ENCODE data around the gene WASF3.

The WASF3 gene

GRCh38 chr13:26590379-26590778, 32.9 kb downstream of the WASF3 start:
- WGBS = 90% methylated on average over 1 of the region's 2 CpGs
- no peak overlapping the region for H3K9ac ChIP-seq (ENCODE audit: low read depth, low read length)
- H3K4me3 ChIP-seq (ENCODE audit: low read length) = no peak overlapping the region
- H3K27me3 ChIP-seq (ENCODE audit: insufficient read depth, low read length) = no peaks in the 10 kb centered on the region
- H3K9me3 ChIP-seq (ENCODE audit: insufficient read depth, low read depth, low read length) = no peaks in the 10 kb centered on the region
- peaks cover 23% of the 10 kb centered on the region for H3K4me1 ChIP-seq (ENCODE audit: insufficient read depth, low read length)
- H3K36me3 ChIP-seq (ENCODE audit: insufficient read depth, low read length) = no peaks in the 10 kb centered on the region
- H3K27ac ChIP-seq (ENCODE audit: low read depth, low read length) = no peak overlapping the region

GRCh38 chr13:26590951-26591350, 33.5 kb downstream of the WASF3 start:
- Histone ChIP-seq H3K36me3 (ENCODE audit: insufficient read depth, low read length) (no peaks in the 10 kb centered on the region), H3K4me1 (ENCODE audit: insufficient read depth, low read length) (peaks cover 18% of the 10 kb centered on the region; the same call in 1 of the 2 replicates), H3K4me3 (ENCODE audit: low read length) (no peak overlapping the region), H3K9ac (ENCODE audit: low read depth, low read length) (no peak overlapping the region), H3K27me3 (ENCODE audit: insufficient read depth, low read length) (no peaks in the 10 kb centered on the region), H3K27ac (ENCODE audit: low read depth, low read length) (no peak overlapping the region), H3K9me3 (ENCODE audit: insufficient read depth, low read depth, low read length) (no peaks in the 10 kb centered on the region)
- 80% methylated on average over 4 of the region's 4 CpGs for WGBS

- H3K36me3 ChIP-seq (ENCODE audit: insufficient read depth, low read length) = no peaks in the 10 kb centered on the region
- peaks cover 18% of the 10 kb centered on the region; the same call in 1 of the 2 replicates for H3K4me1 ChIP-seq (ENCODE audit: insufficient read depth, low read length)
- no peaks in the 10 kb centered on the region for H3K27me3 ChIP-seq (ENCODE audit: insufficient read depth, low read length)
- H3K9me3 ChIP-seq (ENCODE audit: insufficient read depth, low read depth, low read length) = 0 out of 2 replicates have a peak, but pooled peaks cover 1% of the 10 kb centered on the region
- H3K4me3 ChIP-seq (ENCODE audit: low read length) = no peak overlapping the region
- WGBS = 94% methylated on average over 6 of the region's 7 CpGs
- no peak overlapping the region for H3K9ac ChIP-seq (ENCODE audit: low read depth, low read length)
- H3K27ac ChIP-seq (ENCODE audit: low read depth, low read length) = no peak overlapping the region
Measured at GRCh38 chr13:26591672-26592071, 34.2 kb downstream of the WASF3 start.

GRCh38 chr13:26593661-26594060, 36.2 kb downstream of the WASF3 start:
- Histone ChIP-seq H3K9me3 (ENCODE audit: insufficient read depth, low read depth, low read length) (0 out of 2 replicates have a peak, but pooled peaks cover 3% of the 10 kb centered on the region), H3K4me1 (ENCODE audit: insufficient read depth, low read length) (peaks cover 18% of the 10 kb centered on the region; the same call in 1 of the 2 replicates), H3K36me3 (ENCODE audit: insufficient read depth, low read length) (no peaks in the 10 kb centered on the region), H3K4me3 (ENCODE audit: low read length) (no peak overlapping the region), H3K9ac (ENCODE audit: low read depth, low read length) (no peak overlapping the region), H3K27me3 (ENCODE audit: insufficient read depth, low read length) (no peaks in the 10 kb centered on the region), H3K27ac (ENCODE audit: low read depth, low read length) (no peak overlapping the region)
- WGBS = no CpG with 5 or more reads among the region's 1 CpG

- no peak overlapping the region for H3K27ac ChIP-seq (ENCODE audit: low read depth, low read length)
- no peak overlapping the region for H3K4me3 ChIP-seq (ENCODE audit: low read length)
- no peaks in the 10 kb centered on the region for H3K36me3 ChIP-seq (ENCODE audit: insufficient read depth, low read length)
- no peaks in the 10 kb centered on the region for H3K27me3 ChIP-seq (ENCODE audit: insufficient read depth, low read length)
- WGBS = 92% methylated on average over 8 of the region's 8 CpGs
- H3K9ac ChIP-seq (ENCODE audit: low read depth, low read length) = no peak overlapping the region
- H3K4me1 ChIP-seq (ENCODE audit: insufficient read depth, low read length) = peaks cover 18% of the 10 kb centered on the region; the same call in 1 of the 2 replicates
- H3K9me3 ChIP-seq (ENCODE audit: insufficient read depth, low read depth, low read length) = 0 out of 2 replicates have a peak, but pooled peaks cover 3% of the 10 kb centered on the region
Measured at GRCh38 chr13:26594363-26594762, 36.9 kb downstream of the WASF3 start.

- Histone ChIP-seq H3K9me3 (ENCODE audit: insufficient read depth, low read depth, low read length) (0 out of 2 replicates have a peak, but pooled peaks cover 3% of the 10 kb centered on the region), H3K36me3 (ENCODE audit: insufficient read depth, low read length) (no peaks in the 10 kb centered on the region), H3K4me3 (ENCODE audit: low read length) (no peak overlapping the region), H3K4me1 (ENCODE audit: insufficient read depth, low read length) (peaks cover 13% of the 10 kb centered on the region), H3K27ac (ENCODE audit: low read depth, low read length) (no peak overlapping the region), H3K9ac (ENCODE audit: low read depth, low read length) (no peak overlapping the region), H3K27me3 (ENCODE audit: insufficient read depth, low read length) (no peaks in the 10 kb centered on the region)
- 88% methylated on average over 1 of the region's 2 CpGs for WGBS
Measured at GRCh38 chr13:26596458-26596857, 39.0 kb downstream of the WASF3 start.

- H3K4me3 ChIP-seq (ENCODE audit: low read length) = no peak overlapping the region
- H3K27me3 ChIP-seq (ENCODE audit: insufficient read depth, low read length) = no peaks in the 10 kb centered on the region
- H3K9me3 ChIP-seq (ENCODE audit: insufficient read depth, low read depth, low read length) = 0 out of 2 replicates have a peak, but pooled peaks cover 3% of the 10 kb centered on the region
- H3K36me3 ChIP-seq (ENCODE audit: insufficient read depth, low read length) = no peaks in the 10 kb centered on the region
- H3K9ac ChIP-seq (ENCODE audit: low read depth, low read length) = no peak overlapping the region
- 91% methylated on average over 1 of the region's 1 CpG for WGBS
- no peaks in the 10 kb centered on the region; the same call in none of the 2 replicates for H3K4me1 ChIP-seq (ENCODE audit: insufficient read depth, low read length)
- no peak overlapping the region for H3K27ac ChIP-seq (ENCODE audit: low read depth, low read length)
Measured at GRCh38 chr13:26599403-26599802, 41.9 kb downstream of the WASF3 start.

GRCh38 chr13:26599860-26600259, 42.4 kb downstream of the WASF3 start:
- H3K9me3 ChIP-seq (ENCODE audit: insufficient read depth, low read depth, low read length) = 0 out of 2 replicates have a peak, but pooled peaks cover 3% of the 10 kb centered on the region
- H3K4me1 ChIP-seq (ENCODE audit: insufficient read depth, low read length) = no peaks in the 10 kb centered on the region; the same call in none of the 2 replicates
- H3K9ac ChIP-seq (ENCODE audit: low read depth, low read length) = no peak overlapping the region
- H3K27ac ChIP-seq (ENCODE audit: low read depth, low read length) = no peak overlapping the region
- H3K36me3 ChIP-seq (ENCODE audit: insufficient read depth, low read length) = no peaks in the 10 kb centered on the region
- no peaks in the 10 kb centered on the region for H3K27me3 ChIP-seq (ENCODE audit: insufficient read depth, low read length)
- no peak overlapping the region for H3K4me3 ChIP-seq (ENCODE audit: low read length)
- 100% methylated on average over 1 of the region's 1 CpG for WGBS

GRCh38 chr13:26600343-26600742, 42.9 kb downstream of the WASF3 start:
- H3K27me3 ChIP-seq (ENCODE audit: insufficient read depth, low read length) = no peaks in the 10 kb centered on the region
- WGBS = 85% methylated on average over 1 of the region's 1 CpG

GRCh38 chr13:26601669-26602068, 44.2 kb downstream of the WASF3 start:
- Histone ChIP-seq H3K27ac (ENCODE audit: low read depth, low read length) (no peak overlapping the region), H3K4me1 (ENCODE audit: insufficient read depth, low read length) (peaks cover 6% of the 10 kb centered on the region), H3K36me3 (ENCODE audit: insufficient read depth, low read length) (no peaks in the 10 kb centered on the region), H3K27me3 (ENCODE audit: insufficient read depth, low read length) (no peaks in the 10 kb centered on the region), H3K9me3 (ENCODE audit: insufficient read depth, low read depth, low read length) (0 out of 2 replicates have a peak, but pooled peaks cover 2% of the 10 kb centered on the region), H3K4me3 (ENCODE audit: low read length) (no peak overlapping the region), H3K9ac (ENCODE audit: low read depth, low read length) (no peak overlapping the region)
- 72% methylated on average over 2 of the region's 2 CpGs for WGBS

More at GRCh38 chr13:26600343-26600742, 42.9 kb downstream of the WASF3 start:
- H3K4me3 ChIP-seq (ENCODE audit: low read length) = no peak overlapping the region
- 0 out of 2 replicates have a peak, but pooled peaks cover 3% of the 10 kb centered on the region for H3K9me3 ChIP-seq (ENCODE audit: insufficient read depth, low read depth, low read length)
- H3K36me3 ChIP-seq (ENCODE audit: insufficient read depth, low read length) = no peaks in the 10 kb centered on the region
- H3K9ac ChIP-seq (ENCODE audit: low read depth, low read length) = no peak overlapping the region
- no peak overlapping the region for H3K27ac ChIP-seq (ENCODE audit: low read depth, low read length)
- peaks cover 2% of the 10 kb centered on the region for H3K4me1 ChIP-seq (ENCODE audit: insufficient read depth, low read length)

- 93% methylated on average over 2 of the region's 3 CpGs for WGBS
- no peak overlapping the region for H3K27ac ChIP-seq (ENCODE audit: low read depth, low read length)
- H3K4me3 ChIP-seq (ENCODE audit: low read length) = no peak overlapping the region
- H3K4me1 ChIP-seq (ENCODE audit: insufficient read depth, low read length) = peaks cover 6% of the 10 kb centered on the region
- H3K27me3 ChIP-seq (ENCODE audit: insufficient read depth, low read length) = no peaks in the 10 kb centered on the region
- H3K9me3 ChIP-seq (ENCODE audit: insufficient read depth, low read depth, low read length) = no peaks in the 10 kb centered on the region
- H3K9ac ChIP-seq (ENCODE audit: low read depth, low read length) = no peak overlapping the region
- no peaks in the 10 kb centered on the region for H3K36me3 ChIP-seq (ENCODE audit: insufficient read depth, low read length)
Measured at GRCh38 chr13:26602783-26603182, 45.3 kb downstream of the WASF3 start.
